Ovary (tissue), 9 donors: ENCODE data around the gene RASGEF1C. TPM values are rescaled to one million over a fixed set of nuclear protein-coding genes. Genes with fewer than 3 reads are reported as not detected.

ENCODE experiments used
- DNase-seq, 5 donors: peaks; one replicate each; pipeline ENCODE4 v3.0.0-alpha.2; 2019 to 2020
- H3K27ac ChIP-seq, 2 donors: fragments of 200-600 bp; one replicate each; pipeline versions ENCODE4 v1.5.1 to v1.8.0; 2019 to 2022
- H3K27me3 ChIP-seq: fragments of 200-600 bp; one replicate; pipeline ENCODE4 v1.8.0; 2022
- H3K36me3 ChIP-seq: fragments of 200-600 bp; sonication (generic); one replicate; pipeline ENCODE4 v1.5.1; 2019
- H3K4me1 ChIP-seq: one replicate; pipeline ENCODE4 v1.8.1; 2013; ENCODE audit warnings: mild to moderate bottlenecking, moderate library complexity; ENCODE audit not compliant: insufficient read depth
- H3K4me3 ChIP-seq: fragments of 200-600 bp; sonication (generic); one replicate; pipeline ENCODE4 v1.5.1; 2017
- H3K9me3 ChIP-seq, 2 donors: fragments of 200-600 bp in 1 of 2; sonication (generic) in 1 of 2; one replicate each; pipeline versions ENCODE4 v1.5.1 to v1.8.1; 2013 to 2019; ENCODE audit warnings: mild to moderate bottlenecking in 1 of 2, moderate library complexity in 1 of 2
- CTCF ChIP-seq, 3 donors: fragments of 450-650 bp in 2 of 3; fragments of 200-600 bp in 1 of 3; IDR thresholded peaks; one replicate each; pipeline versions ENCODE4 v1.5.1 to v1.8.0; 2016 to 2022; ENCODE audit warnings: antibody characterized with exemption in 3 of 3, mild to moderate bottlenecking in 1 of 3
- EP300 ChIP-seq: sonication (generic); formaldehyde crosslinking; IDR thresholded peaks from one replicate; pipeline ENCODE4 v1.6.1; 2017; ENCODE audit warnings: antibody characterized with exemption
- POLR2A ChIP-seq: fragments of 450-650 bp; IDR thresholded peaks from one replicate; pipeline ENCODE4 v1.6.1; 2017; ENCODE audit warnings: antibody characterized with exemption, mild to moderate bottlenecking, moderate library complexity
- WGBS, 3 donors: extraction: QIAGEN DNeasy Blood & Tissue Kit in 1 of 3; methylation state at CpG; one replicate each; pipeline versions ENCODE4 v1.1.5 to v1.1.7; 2013 to 2017; 5-methylcytosine and 5-hydroxymethylcytosine counted together
- intact Hi-C, 4 donors: fragments of 100-400 bp; cut with DNase I; formaldehyde crosslinking; loops; one replicate each; pipeline versions ENCODE4 v1.11.0 to v1.15.1; 2022 to 2023
- polyA plus RNA-seq, 2 donors: library from polyadenylated mRNA; stranded (reverse); fragments of 200-250 nt in 1 of 2; fragments of 350-450 nt in 1 of 2; fragmentation: Illumina TruSeq in 1 of 2; extraction: RNeasy Lipid Tissue Mini Kit (QIAGEN cat#74804) in 1 of 2; gene quantifications; one replicate each; pipeline ENCODE4 v1.2.3, GENCODE V29; 2013 to 2014
- total RNA-seq, 7 donors: library from RNA; depleted of rRNA in 2 of 7; stranded (reverse); fragments of >200 nt in 2 of 7; fragmentation: NEBNext Ultra II Directional in 3 of 7; extraction: Animal tissue kit (Norgen Biotek cat#: 25700) in 3 of 7; gene quantifications; one replicate each; pipeline versions ENCODE4 v1.1.0 to v1.2.4, GENCODE V29; 2016 to 2023
- donor health status: DM: no; HTN: no; CAD: no; lungs with moderate emphysema.
- donor health status: DM: no; HTN: no; CAD: no.
- donor health status: Bipolar disorder and iron deficiency.
- donor health status: DM: yes; HTN: yes; CAD: no.
- donor health status: DM: no; HTN: no; CAD: no.
- donor health status: DM: yes; HTN: yes; CAD: no.

The RASGEF1C gene
- total and polyA plus RNA-seq, 9 donors, result 0.13 to 0.97 (median 0.38) TPM; not detected in 2

- Histone ChIP-seq H3K27ac (no peak overlapping the region), H3K4me1 (no peaks in the 10 kb centered on the region), H3K4me3 (no peak overlapping the region), H3K9me3 (no peaks in the 10 kb centered on the region), H3K27me3 (no peaks in the 10 kb centered on the region), H3K36me3 (no peaks in the 10 kb centered on the region)
- 44 to 48% (median 46%) methylated on average over 23 of the region's 23 CpGs for WGBS, 3 donors
- TF ChIP-seq CTCF (IDR thresholded peaks at IDR 0.05), result no peak
- no peak for TF ChIP-seq POLR2A
- no peak for TF ChIP-seq EP300
- intact Hi-C loops, result no loop called here
- DNase-seq, result no peak
Observed at GRCh38 chr5:180169248-180170105, 39.5 kb downstream of the RASGEF1C start.

DNA sequence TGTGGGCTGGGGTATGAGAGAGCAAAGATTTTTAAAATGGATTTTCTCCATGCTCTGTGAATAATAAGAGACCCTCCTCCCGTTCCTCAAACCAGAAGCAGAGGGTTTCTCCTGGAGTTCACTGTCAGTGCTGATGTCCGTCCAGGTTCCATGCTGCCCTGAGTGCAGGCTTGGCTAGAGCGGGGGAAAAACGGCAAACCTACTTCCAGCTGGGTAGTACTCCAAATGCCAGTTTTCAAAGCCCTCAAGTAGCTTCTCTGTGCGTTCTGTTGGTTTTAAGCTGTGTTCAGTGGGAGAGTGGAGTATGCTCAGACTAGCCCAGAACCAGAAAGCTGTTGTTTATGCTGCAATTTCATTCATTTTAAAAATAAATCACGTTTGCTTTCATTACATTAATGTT lies 40.3 kb downstream of the RASGEF1C start:
- Histone ChIP-seq H3K36me3 (no peaks in the 10 kb centered on the region), H3K27ac (no peak overlapping the region), H3K9me3 (no peaks in the 10 kb centered on the region), H3K4me1 (no peaks in the 10 kb centered on the region), H3K27me3 (no peaks in the 10 kb centered on the region), H3K4me3 (no peak overlapping the region)
- DNase-seq, result no peak
- no peak for TF ChIP-seq CTCF (IDR thresholded peaks at IDR 0.05)
- no peak for TF ChIP-seq EP300
- no peak for TF ChIP-seq POLR2A
- intact Hi-C loops, result no loop called here
- WGBS, 3 donors, result 70 to 77% (median 75%) methylated on average over 6 of the region's 6 CpGs

DNA sequence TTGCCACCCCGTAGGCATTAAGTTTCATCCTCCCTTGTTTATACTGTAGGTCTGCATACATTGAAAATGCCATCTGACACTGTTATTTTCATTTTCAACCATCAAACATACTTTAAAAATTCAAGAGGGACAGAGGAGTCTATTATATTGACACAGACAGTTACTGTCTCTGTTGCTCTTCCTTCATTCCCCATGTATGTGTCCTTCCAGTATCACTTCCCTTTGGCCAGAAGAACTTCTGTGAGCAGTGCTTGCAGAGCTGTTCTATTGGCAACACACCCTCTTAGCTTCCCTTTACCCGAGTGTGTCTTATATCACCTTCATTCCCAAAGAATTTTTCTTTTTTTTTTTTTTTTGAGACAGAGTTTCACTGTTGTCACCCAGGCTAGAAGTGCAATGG lies 42.8 kb downstream of the RASGEF1C start:
- intact Hi-C loops, result no loop called here
- 59 to 68% (median 66%) methylated on average over 2 of the region's 2 CpGs for WGBS, 3 donors
- Histone ChIP-seq H3K4me1 (no peaks in the 10 kb centered on the region), H3K36me3 (no peaks in the 10 kb centered on the region), H3K9me3 (no peaks in the 10 kb centered on the region), H3K27ac (no peak overlapping the region), H3K27me3 (no peaks in the 10 kb centered on the region), H3K4me3 (no peak overlapping the region)
- no peak for TF ChIP-seq EP300
- TF ChIP-seq CTCF (IDR thresholded peaks at IDR 0.05), result no peak
- no peak for TF ChIP-seq POLR2A
- DNase-seq, result no peak

DNA sequence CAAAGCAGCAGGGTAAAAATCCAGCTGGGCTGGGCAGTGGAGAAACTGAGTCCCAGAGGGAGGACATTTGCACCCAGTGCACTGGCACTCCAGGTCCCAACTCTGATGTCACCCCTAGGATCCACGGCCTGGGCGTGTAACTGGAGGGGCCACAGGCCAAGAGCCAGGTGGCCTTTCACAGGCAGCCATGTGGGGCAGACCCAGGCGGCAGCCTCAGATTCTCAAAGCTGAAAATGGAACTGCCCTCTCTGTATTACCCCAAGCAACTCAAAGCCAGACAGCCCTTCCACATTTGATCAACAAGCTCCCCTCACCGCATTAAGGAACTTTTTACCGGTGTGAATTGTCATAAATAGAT lies 46.7 kb downstream of the RASGEF1C start:
- intact Hi-C loops, result no loop called here
- no peak overlapping the region for H3K27ac ChIP-seq
- WGBS, 3 donors, result 89 to 97% (median 90%) methylated on average over 5 of the region's 5 CpGs

More for the DNA sequence above, 46.7 kb downstream of the RASGEF1C start:
- H3K36me3 ChIP-seq, result no peaks in the 10 kb centered on the region
- TF ChIP-seq EP300 (no peak), POLR2A (no peak), CTCF (IDR thresholded peaks at IDR 0.05) (no peak)
- no peaks in the 10 kb centered on the region for H3K9me3 ChIP-seq
- H3K4me3 ChIP-seq, result no peak overlapping the region
- no peaks in the 10 kb centered on the region for H3K27me3 ChIP-seq
- no peak for DNase-seq
- no peaks in the 10 kb centered on the region for H3K4me1 ChIP-seq
